Measurements from ENCODE around the gene HSD17B14.

Gene HSD17B14

GRCh38 chr19:48870048-48870447, 33.8 kb upstream of the HSD17B14 start:
- no peak for DNase-seq (ENCODE audit: low spot score)
- Histone ChIP-seq H3K27ac (no peak overlapping the region), H3K4me3 (no peak overlapping the region)
- no peak for TF ChIP-seq CTCF (IDR thresholded peaks at IDR 0.05)

GRCh38 chr19:48868114-48868886, 32.0 kb upstream of the HSD17B14 start, which contains the start of gene PLEKHA4:
PLEKHA4 (minus strand) TSS chr19:48868617; CDS start chr19:48867620, 997 bp downstream.
- Histone ChIP-seq H3K4me3 (peak within 1 kb of the TSS; percentile 70), H3K27ac (peak within 1 kb of the TSS; percentile 88 to 89)

GRCh38 chr19:48867746-48868113, 31.4 kb upstream of the HSD17B14 start:
- no peak for TF ChIP-seq CTCF (IDR thresholded peaks at IDR 0.05)
- no peak for DNase-seq (ENCODE audit: low spot score)
- peak overlapping the region; percentile 88 to 89 for H3K27ac ChIP-seq
- H3K4me3 ChIP-seq = peak overlapping the region; percentile 70

More at GRCh38 chr19:48868114-48868886, 32.0 kb upstream of the HSD17B14 start, which contains the start of gene PLEKHA4:
- DNase-seq (ENCODE audit: low spot score) = peak; percentile 89
- TF ChIP-seq CTCF (IDR thresholded peaks at IDR 0.05) = no peak

GRCh38 chr19:48867123-48867745, 30.9 kb upstream of the HSD17B14 start:
- TF ChIP-seq CTCF (IDR thresholded peaks at IDR 0.05) = no peak
- peak; percentile 75 for DNase-seq (ENCODE audit: low spot score)
- peak overlapping the region; percentile 88 to 89 for H3K27ac ChIP-seq
- H3K4me3 ChIP-seq = peak overlapping the region; percentile 70

- no peak for TF ChIP-seq CTCF (IDR thresholded peaks at IDR 0.05)
- Histone ChIP-seq H3K27ac (peak overlapping the region in 1 of 2 donors; percentile 89), H3K4me3 (peak overlapping the region; percentile 70)
- DNase-seq (ENCODE audit: low spot score) = peak; percentile 65
These were observed 30.4 kb upstream of the HSD17B14 start for GRCh38 chr19:48866692-48867091.

- no peak overlapping the region for H3K27ac ChIP-seq
- no peak for TF ChIP-seq CTCF (IDR thresholded peaks at IDR 0.05)
- DNase-seq (ENCODE audit: low spot score) = no peak
These were observed 26.5 kb upstream of the HSD17B14 start for GRCh38 chr19:48862827-48863226.

More at GRCh38 chr19:48862827-48863226, 26.5 kb upstream of the HSD17B14 start:
- no peak overlapping the region for H3K4me3 ChIP-seq
